ENCODE results near the gene HOXC5.
"Not testable (repeated sequence)": the region's sequence is repeated elsewhere in the genome, so short reads cannot be mapped to it uniquely, and the experiment has no call there.

The HOXC5 gene

DNA sequence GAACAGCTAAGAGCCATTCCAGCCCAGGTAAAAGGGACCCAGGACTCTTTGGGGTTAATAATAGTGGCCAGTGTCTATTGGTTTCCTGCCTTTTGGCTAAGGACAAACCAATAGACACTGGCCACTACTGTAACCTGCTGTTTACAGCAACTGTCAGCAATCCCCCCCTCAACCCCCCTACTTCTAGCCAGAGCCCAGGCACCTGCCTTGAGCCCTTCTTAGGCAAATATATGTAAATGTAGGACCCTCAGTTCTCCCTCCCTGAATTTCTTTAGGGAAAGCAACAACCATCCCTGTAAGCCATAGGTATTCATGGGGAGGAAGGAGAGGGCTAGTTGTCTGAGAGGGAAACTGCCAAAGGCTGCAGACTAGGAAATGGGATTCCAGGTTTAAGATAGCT is 43.1 kb downstream of the HOXC5 start:
- no peak for DNase-seq

DNA sequence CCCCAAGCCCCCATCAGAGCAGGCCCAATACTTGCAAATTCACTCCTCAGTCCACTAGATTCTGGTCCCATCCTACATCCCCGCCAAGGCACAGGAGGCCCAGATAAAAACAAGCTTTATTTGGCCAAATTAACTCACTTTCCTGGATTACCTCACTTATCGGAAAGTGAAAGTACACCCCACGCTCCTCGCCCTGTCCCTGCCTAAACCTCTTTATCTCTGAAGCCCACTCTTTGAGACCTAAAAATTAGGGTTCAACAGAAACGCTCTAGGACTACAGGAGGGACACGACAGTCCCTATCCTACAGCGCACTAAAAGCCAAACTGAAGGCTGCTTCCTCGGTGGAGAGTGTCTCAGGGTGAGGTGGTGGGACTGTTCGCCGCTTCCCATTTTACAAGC is 45.0 kb downstream of the HOXC5 start:
- DNase-seq: not testable (repeated sequence)

DNA sequence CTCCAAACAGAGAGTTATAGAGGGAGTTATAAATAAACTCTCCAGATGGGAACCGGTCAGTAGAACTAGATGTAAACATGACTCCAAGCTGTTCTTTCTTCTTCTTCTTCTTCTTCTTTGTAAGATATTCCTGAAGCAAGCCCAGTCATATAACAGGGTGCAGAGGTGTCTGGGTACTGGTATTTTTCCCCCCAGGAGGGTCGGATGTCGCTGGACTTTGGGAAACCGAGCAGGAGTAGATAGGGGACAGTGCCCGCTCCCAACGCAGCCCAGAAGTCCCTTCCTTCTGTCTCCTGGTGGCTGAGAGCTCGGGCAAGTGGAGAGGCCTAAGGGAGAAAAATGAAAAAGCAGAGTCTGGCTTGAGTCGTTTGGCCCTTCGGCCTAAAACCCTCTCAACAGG is 46.3 kb downstream of the HOXC5 start:
- not testable (repeated sequence) for DNase-seq

DNA sequence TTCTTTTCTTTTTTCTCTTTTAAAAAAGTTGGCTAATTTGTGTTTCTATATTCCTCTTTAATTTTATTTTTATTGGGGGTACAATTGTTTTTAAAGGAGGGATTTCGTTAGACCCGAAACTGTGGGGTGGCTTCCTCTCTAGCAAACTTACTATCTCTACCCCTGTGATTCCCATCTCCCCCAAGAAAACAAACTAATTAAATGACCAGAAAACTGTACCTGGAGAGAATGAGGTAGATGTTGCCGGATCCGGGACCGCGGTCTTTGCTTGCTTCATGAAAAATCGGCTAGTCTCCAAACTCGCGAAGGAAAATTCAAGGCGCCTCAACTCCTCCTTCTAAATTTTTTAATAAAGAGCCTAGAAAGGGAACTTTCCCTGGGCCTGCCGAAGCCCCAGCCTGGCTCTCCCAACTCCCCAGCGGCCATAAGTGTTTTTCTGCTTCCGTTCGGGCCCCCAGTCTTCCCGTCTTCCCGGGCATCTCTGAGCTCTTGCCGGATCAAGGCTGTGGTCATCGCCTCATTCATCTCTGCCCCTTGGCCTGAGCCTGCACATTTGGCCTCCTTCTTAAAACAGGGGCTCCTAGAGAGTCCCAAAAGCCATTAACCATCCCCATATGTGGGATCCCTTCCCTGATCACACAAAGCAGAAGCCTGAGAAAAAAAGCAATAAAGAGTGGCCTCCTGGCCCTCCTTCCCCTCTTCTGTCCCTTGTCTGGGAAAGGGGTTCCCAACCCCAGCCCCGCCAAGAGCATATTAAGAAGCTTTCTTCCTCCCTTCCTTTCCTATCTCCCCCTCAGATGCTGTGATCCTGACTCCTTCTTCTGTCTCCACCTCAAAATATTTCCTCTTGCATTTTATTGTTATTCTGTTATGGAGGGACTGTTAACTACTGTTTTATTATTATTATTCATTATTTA is 47.4 kb downstream of the HOXC5 start:
- DNase-seq: not testable (repeated sequence)

DNA sequence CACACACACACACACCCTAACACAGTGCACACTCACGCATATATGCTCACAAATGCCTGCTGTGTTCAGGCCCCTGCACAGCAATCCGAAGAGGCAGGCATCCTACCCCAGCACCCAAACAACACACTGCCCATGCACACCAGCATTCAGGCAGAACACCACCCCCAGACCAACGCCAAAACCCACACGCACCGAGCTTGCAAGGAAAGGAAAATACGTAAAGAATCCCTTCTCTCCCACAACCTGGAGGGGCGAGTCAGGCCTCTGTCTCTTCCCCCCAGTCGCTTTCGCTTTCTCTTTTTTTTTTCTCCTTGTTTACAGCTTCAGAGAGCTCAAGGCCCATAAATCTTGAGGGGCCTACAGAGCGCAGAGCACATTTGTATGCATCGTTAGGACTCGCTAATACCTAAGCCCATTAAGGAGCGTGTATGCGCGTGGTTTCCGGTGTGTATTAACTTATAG is 48.2 kb downstream of the HOXC5 start:
- not testable (repeated sequence) for DNase-seq

DNA sequence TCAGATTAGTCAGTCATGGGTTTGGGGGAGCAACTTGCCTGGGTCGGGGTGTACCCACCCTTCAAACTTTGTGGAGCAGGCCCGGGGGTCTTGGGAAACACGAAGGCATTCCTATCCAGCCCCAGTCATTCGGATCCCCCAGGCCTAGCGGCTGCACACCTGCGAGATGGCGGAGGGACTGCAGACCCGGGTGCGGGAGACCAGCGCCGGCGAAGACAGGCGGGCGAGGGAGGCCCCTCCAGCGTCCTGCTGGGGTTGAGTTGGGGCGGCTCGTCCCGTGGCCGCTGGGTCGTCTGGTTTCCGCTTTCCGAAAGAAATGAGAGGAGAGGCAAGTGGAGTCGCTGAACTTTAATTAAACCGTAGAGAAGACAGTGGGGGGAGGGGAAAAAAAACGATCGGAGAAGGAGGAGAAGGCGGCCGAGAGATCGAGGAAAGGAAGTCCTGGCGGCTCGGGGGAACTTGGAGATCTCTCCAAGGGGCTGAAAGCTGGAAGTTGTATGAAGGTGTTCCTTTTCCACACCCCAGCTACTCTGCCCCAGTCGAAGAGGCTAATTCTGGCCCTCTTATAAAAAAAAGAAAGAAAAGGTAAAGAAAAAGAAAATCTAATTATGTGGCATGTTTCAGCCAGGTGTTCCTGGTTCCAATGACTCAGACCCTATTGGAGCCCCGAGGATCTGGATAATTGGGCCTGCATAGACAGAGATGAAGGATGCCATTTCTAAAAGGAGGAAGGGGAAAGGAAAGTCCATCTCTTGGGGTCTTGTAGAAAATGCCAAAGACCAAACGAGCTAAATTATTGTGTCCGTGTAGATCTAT is 48.9 kb downstream of the HOXC5 start:
- not testable (repeated sequence) for DNase-seq

DNA sequence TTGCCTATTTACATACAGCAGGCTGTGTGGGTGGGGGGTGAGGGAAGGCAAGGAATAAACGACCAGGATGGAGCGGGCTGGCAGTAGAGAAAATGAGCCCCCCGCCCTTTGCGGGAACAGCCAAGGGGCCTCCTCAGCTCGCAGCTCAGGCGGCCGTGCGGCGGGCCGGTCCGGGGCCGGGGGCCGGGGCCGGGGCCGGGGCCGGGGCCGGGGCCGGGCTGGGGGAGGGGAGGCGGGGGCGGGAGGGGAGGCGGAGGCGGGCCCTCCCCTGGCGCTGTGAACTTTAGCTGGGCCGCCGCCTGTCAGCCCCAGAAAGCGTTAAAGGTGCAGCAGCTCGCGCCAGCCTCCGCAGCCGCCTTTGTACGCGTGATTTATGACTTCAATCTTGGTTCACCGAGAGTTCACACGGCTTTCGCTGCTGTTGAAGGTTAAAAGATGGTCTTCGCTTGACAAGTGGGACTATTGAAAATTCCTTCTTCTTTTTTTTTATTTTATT is 49.6 kb downstream of the HOXC5 start:
- peak; percentile 10 for DNase-seq
